Stimulated activated CD4-positive, alpha-beta T cell treated with anti-CD3 and anti-CD28 coated beads, Interleukin-2, amount 100 ng/mL, for 4 hours (primary cell): ENCODE data around the gene SCARB2.

Experiments
- DNase-seq: peaks from one replicate; pipeline ENCODE4 v3.0.0-alpha.2; 2020; ENCODE audit warnings: low read depth

Gene SCARB2

DNA sequence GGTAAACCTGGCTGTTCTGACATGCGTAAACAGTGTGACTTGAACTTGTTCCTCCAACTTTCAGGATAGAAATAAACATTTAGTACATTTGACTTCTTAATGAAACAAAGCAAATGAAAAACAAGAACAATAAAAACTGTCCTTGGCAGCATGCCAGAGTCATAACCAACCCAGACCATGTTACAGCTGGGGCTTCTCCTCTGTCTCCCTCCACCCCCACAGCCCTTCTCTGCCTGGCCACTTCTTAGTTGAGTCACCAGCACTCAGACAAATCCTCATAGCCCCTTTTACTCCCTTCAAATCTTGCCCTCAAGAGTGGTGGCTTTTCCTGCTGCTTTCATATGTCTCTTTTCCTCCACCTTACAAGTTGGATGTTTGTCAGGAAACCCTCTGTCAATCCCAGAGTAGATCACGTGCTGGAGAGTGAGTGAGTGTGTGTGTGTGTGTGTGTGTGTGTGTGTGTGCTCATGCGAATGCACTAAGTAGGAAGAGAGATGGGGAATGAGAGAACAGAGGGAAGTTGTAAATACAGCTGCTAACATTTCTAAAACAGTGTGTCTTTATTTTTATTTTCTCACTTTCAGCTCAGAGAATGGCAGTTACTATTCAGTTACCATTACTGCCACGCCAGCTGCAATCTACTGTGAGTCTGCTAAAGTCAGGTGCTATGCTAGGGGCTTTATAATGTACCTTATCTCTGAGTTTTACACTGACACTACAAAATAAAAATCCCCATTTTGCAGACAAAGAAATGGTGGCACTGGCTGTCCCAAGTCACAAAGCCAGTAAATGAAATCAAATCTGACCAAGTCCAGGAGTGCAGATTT, 15.0 kb downstream of the SCARB2 start:
- DNase-seq, result no peak

DNA sequence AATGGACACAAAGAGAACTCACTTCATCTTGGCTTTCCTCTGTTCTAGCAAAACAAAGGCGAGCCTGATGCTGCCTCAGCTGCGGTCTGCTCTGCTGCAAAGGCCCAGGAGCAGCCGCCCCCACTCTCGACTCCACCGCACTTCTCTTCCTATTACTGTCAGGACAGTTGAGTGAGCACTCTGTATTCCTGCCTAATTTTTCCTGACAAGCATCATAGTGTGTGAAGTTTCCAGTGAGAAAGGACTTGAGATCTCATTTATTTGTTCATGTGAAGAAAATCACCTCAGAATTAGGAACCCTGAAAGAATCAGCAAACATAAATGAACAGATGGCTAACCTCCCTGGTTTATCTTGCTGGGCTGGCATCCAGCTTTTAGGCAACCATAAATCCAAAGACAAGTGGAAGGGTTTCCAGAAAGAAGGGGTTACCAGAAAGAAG, 15.6 kb downstream of the SCARB2 start:
- DNase-seq, result no peak

DNA sequence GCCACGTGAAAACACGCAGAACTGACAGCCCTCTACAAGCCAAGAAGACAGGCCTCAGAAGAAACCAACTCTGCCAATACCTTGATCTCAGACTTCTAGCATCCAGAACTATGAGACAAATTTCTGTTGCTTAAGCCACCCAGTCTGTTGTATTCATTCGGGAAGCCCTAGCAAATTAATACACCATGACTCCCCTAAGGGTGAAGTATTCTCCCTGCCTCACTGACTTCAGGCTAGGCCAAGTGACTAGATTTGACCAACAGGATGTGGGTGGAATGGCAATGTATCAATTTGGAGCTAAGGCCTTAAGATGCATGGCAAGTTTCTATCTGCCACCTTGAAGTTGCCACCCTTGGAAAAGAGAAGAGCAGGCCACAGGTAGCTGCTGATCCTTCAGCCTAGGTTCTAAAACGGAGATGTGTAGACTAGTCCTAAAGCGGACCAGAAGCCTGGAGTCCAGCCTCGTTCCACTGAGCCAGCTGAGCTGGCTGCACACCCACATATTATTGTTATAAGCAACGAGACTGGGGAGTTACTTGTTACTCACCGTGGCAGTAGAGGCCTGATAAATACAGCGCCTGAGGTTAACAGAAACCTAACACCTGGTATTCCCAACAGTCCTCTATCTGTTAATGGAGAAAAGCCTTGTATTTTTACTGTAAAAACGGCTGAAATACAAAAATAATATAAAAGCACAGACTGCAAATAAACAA, 16.4 kb downstream of the SCARB2 start:
- no peak for DNase-seq

DNA sequence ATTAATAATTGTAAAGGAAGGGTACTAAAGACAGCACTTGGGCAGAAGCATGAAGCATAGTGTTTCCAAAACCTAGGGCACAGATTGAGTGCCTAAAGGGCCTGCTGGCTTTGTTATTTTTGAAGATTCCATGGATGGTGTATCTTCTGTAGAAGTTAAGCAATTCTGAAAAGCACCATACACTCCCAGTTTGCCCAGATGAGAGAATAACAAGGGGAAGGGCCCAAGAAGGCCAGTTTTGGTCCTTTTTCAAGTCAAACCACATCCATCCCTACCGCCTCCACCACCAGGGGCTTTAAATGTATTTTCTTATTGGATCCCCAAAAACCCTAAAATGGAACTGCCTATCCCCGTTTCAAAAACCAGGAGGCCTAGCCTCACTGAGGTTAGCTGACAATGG, 17.2 kb downstream of the SCARB2 start:
- DNase-seq, result no peak

DNA sequence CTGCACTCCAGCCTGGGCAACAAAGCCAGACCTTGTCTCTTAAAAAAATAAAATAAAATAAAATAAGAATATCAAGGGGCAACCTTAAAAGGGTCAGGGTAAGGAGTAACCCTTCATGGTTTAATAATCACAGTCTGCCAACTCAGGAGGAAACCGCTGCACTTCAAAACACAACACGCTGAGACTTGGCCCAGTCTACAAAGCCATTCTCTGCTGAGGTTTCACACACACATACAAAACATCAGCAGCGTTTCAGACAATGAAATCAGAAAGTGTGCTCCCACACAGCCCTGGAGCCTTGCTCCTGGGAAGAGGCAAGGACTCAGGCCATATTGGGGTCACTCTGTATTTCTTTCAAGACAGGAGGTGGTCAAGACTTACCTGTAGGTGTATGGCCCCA, 18.3 kb downstream of the SCARB2 start:
- DNase-seq, result no peak

DNA sequence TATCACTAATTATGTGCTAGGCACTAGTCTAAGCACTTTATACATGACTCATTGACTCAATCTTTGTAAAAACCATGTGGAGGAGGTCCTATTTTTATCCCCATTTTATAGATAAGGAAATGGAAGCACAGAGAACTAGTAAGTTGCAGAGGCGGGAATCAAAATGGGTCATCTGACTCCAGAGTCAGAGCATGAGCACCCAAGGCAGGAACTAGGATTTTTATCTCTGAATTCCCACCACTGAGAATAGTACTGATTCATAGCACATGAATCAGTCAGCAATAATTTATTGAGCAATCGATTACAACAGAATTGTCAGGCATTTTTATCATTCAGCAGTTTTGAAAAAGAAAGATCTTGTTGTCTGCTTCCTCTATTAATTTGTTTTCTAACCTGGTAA, 19.3 kb downstream of the SCARB2 start:
- DNase-seq, result no peak

DNA sequence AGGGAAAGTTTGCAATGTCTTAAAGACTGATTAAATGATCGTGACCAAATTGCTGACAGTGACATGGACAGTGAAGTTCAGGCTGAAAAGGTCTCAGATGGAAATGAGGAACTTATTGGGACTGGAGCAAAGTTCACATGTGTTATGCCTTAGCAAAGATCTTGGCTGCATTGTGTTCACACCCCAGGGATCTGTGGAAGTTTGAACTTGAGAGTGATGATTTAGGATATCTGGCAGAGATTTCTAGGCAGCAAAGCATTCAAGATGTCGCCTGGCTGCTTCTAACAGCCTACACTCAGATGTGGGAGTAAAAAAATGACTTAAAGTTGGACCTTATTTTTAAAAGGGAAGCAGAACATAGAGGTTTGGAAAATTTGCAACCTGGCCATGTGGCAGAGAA, 21.4 kb downstream of the SCARB2 start:
- DNase-seq, result no peak

DNA sequence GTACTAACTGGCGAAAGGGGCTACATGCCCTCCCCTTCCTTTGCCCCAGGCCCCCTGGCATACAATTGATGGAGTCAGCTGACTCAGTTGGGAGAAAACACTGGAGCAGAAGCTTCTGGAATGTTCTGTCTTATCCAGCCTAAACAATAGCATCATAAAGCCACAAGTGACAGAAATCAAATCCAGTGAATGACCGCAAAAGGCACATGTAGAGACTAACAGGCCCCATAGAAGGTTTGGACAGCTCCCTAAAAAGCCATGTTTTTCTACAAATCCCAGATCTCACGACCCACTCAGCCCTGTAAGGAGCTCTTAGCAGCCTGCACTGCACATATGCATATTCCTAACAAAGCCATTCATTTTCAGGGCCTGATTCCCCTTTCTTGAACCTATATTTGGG, 25.1 kb downstream of the SCARB2 start:
- no peak for DNase-seq

DNA sequence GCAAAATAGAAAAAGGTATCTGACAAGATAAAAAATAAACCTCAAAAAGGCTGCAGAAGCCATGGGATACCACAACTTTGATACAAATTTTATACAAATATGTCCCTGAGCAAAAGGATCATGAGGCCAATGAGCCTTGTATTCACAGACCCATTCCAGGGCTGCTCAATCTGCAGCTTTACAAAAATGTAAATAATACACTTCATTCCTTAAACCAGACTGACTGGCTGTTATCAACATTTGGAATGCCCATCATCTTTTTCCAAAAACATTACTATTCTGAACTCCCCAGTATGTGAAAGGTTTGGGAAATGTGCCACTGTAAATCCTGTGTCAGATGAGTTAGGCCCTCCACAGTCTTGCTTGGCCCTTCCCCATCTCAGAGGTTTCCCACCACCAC, 25.5 kb downstream of the SCARB2 start:
- no peak for DNase-seq

DNA sequence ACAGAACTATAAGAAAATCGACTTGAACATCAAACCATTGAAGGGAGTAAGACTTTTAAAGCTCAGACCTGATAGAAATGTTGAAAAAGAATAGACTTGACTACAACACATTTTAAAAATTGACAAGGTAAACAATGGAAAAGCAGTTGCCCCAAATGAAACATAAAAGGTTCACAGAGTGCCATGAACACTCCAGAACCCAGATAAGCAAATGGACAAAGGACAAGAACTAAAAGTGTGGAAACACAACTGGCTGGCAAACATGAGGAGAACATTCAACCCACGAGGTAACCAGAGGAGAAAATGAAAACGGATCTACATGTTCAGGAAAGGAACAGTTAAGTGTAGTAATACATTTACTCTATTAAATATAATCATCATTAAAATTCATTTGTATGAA, 26.5 kb downstream of the SCARB2 start:
- DNase-seq, result no peak

DNA sequence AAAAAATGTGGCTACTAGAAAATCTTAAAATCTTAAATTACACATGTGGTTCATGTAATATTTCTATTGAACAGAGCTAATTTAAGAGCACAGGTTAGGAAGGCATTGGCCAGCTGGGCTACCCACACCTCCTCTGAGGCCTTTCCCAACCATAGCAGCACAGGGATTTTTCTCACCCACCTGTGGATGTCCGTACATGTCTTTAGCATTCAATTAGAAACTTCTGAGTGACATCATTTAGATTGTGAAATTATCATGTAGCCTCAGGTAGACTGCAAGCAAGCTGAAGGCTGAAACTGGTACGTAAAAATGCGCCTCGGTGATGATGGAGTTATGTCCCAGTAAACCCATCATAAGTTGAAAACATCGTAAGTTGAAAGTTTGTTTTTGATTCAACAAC, 31.2 kb downstream of the SCARB2 start:
- DNase-seq, result no peak

DNA sequence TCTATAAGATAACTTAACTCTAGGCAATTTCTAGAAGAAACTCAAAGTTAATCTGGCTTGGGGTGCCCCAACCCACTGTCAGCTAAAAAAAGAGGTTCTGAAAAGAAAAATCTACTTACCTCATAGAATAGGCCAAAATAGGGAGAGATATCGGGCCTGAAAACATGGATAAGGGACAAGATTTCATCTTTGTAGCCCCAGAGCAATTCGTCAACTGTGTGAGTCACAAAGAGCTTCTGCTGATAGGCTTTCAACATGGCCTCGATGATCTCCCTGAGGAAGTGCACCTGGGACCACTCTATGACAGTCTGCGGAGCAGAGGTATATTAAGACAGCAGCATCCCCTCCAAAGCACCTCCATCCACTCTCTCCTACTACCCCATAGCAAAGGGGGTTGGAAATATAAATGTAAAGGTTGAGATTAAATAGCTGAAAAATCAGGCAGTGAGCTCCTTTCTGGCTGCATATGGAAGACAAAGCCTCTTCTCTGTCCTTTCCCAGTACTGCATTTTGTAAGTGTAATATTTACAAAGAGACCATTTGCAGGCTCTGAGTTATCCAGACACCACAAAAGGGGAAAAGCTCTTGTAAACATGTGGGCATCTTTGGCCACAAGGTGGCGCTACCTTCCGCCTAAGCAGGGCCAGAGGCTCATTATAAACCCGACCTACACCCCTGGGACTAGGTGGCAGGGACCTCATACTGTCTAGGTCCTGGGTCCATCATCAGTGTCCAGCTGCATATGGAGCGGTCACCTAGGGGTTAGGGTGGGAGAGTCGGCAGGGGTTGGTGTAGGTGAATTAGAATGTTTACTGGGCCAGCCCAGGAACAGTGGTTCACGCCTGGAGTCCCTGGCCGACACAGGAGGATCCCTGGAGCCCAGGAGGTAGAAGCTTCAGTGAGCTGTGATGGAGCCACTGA, 34.0 kb downstream of the SCARB2 start:
- peak; percentile 64 for DNase-seq

DNA sequence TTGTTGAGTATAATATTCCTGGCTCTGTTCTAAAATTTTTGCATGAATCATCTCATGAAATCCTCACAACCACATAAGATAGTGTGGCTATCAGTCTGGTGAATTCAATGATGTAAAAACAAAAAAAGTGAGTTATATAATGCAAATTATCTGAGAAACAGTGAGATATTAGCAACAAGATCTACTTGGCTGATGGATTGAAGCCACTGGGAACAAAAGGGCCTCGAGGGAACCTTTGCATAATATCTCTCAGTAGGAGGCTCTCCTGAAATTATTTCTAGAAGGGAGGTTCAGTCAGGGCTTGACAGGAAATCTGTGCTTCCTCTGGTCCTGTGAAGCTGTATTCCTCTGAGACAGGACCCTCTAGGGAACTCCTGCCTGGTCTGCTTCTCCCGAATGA, 35.3 kb downstream of the SCARB2 start:
- DNase-seq, result no peak

DNA sequence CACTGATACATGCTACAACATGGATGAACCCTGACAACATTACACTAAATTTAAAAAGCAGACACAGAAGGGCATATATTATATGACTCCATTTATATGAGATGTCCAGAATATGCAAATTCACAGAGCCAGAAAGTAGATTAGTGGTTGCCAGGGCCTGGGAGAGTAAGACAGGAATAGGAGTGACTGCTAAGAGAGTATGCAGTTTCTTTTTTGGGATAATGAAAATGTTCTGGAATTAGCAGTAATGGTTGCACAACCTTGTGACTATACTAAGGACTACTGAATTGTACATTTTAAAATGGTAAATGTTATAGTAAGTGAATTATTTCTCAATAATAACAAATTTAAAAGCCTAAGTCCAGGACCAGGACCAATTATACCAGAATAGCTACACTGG, 35.9 kb downstream of the SCARB2 start:
- DNase-seq, result no peak

DNA sequence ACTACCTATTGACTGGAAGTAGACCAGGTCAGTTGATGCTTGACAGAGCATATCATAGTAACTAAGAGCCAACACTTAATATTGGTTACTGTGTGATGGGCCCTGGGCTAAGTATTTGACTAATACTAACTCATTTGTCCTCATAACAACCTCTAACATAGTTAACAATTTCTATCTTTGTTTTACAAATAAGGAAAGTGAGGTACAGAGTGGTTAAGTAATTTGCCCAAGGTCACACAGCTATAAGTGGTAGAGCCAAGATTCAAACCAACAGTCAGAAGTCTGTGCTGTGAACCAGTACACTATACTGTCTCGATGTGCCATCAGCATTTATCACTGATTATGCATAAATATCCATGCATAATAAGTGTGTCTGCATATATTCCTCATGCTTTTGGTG, 38.3 kb downstream of the SCARB2 start:
- DNase-seq, result no peak

DNA sequence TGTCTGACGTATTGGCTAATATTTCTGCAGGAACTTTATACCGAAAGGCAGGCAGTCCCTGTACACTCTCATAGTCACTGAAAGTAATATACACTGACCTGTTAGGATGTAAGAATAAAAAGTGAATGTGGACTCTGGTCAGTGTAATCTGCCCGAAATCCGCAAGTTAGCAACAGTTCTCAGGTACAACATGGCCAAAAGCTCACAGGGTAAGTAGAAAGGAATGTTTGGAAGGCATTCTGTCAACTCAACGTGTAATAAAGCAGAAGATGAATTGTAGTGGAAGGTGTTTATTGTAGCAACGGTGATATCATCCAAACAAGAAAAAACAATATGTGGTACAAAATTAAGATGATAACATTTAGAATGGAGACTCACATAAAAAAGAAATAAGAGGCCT, 39.4 kb downstream of the SCARB2 start:
- no peak for DNase-seq

DNA sequence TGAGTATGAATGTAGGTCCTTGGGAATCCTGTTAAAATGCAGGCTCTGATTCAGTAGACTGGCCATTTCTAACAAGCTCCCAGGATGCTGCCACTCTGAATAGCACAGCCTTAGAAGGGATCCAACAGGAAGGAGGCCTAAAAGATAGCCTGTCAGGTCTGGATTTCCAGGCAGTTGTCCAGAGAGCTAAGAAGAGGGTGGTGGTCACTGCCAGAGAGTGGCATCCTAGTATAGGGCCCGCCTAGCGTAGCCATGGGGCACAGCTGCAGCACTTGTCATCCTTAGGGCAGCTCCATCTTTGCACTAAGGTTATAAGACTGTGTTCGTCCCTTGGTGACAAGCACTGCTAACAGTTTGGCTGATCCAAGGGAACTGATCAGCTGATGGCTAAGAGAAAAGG, 44.9 kb downstream of the SCARB2 start:
- no peak for DNase-seq

DNA sequence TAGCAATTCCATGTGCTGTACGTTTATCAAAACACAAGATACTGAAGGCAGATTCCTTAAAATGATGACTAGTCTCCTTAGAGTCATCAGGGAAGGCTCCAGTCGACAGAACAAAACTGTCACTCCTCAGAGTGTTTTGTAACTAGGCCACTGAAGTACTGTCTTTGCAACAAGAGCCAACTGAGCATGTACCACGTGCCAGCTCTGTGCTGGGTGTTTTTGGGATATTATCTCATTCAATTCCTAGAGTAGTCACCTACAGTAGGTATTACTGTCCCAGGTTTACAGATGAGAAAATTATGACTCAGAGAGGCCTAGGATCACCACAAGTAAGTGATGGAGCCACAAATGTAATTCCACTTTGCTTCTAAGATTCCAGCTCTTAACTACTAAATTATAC, 47.1 kb downstream of the SCARB2 start:
- DNase-seq, result no peak

DNA sequence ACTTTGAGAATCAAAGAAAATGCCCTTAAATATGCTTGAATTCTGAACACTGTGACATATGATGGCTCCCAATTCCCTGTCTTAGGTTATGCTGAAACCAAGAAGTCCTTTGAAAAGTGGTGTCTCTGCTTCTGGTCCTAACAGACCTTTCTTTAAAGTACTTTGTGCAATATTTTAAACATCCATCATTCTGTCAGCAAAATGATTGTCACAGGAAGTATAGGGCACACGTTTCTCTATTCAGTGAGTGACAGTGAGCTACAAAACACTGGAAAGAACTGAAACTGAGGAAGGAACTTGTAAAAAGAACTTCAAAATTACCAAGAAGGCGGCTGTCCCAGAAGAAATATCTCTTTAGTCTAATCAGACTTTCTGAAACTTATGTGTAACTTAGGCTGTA, 53.3 kb downstream of the SCARB2 start:
- no peak for DNase-seq

DNA sequence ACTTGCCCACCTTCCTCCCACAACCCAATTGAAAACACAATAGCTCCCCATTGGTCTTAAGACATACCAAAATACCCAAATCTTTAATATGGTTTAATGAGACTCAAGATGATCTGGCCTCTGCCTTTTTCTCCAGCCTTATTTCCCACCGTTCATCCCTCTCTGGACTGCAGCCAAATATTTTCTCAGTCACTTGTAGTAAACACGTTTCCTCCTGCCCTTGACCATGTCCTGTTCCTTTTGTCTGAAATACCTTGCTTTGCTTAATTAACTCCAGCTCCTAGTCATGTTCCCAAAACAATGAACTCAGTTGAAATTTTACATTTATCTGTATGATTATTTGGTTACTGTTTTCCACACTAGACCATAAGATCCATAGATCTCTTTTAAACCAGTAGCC, 57.0 kb downstream of the SCARB2 start:
- DNase-seq, result no peak

DNA sequence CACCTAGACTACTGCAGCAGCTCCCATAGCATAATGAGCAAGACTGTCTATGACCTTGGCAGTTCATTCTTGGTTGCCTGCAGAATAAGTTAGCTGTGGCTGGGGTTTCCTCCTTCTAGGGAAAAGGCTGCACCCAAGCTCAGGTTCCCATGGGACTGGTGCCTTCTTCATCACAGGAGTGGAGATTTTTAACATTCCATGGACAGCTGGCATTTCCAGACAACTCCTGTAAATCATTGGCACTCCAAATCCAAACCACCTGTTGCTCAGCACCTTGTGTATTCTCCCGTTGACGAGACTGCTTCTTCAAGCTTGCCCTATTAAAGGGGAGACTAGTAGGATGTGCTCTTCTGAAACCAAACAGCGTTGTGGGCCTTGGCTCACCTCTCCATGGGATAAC, 57.6 kb downstream of the SCARB2 start:
- no peak for DNase-seq

DNA sequence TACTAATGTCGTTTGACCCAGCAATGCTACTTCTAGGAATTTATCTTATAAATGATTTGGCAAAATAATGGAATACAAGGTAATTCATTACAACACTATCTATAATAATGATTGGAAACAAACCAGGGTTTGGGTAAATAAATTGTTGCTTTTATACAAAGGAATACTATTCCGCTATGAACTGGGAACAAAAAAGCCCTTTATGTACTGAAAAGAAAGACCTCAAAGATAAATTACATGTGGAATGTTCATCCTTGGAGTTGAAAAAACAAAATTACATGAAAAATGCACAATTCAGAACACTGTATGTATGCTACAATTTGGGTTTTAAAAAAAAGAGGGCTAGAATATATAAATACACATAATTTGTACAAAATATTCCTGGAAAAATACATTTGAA, 60.3 kb downstream of the SCARB2 start:
- DNase-seq, result no peak
